OCI-LY3 (cell line): Measurements from ENCODE around the gene PIAS4.

Experiments
- H2AFZ ChIP-seq: fragments of 200-600, 300-600 bp; shearing (Covaris generic); 2 replicates; pipeline ENCODE4 v1.6.0; 2014; ENCODE audit warnings: antibody characterized with exemption, low read depth, low read length
- H3K27ac ChIP-seq: fragments of 200-600, 300-600 bp; sonication (generic); 2 replicates; pipeline ENCODE4 v1.5.1; 2014; ENCODE audit warnings: mild to moderate bottlenecking, low read length, moderate library complexity, mixed read lengths
- H3K27me3 ChIP-seq: fragments of 200-600, 300-600 bp; sonication (generic); 2 replicates; pipeline ENCODE4 v1.6.1; 2014; ENCODE audit warnings: low read depth, low read length, mixed read lengths
- H3K36me3 ChIP-seq: fragments of 200-600, 300-600 bp; sonication (generic); replicated peaks from 2 replicates; pipeline ENCODE3; 2014; ENCODE audit warnings: low read depth, low read length, mixed read lengths
- H3K4me1 ChIP-seq: fragments of 300-600, 200-600 bp; sonication (generic); 2 replicates; pipeline ENCODE4 v1.6.1; 2014; ENCODE audit warnings: low read length, mixed read lengths
- H3K4me2 ChIP-seq: fragments of 200-600, 300-600 bp; sonication (generic); 2 replicates; pipeline ENCODE4 v1.6.1; 2014; ENCODE audit warnings: low read length, mixed read lengths
- H3K4me3 ChIP-seq: fragments of 300-600, 200-600 bp; sonication (generic); 2 replicates; pipeline ENCODE4 v1.5.1; 2014; ENCODE audit warnings: antibody characterized with exemption, mild to moderate bottlenecking, low read length, moderate library complexity
- H3K79me2 ChIP-seq: fragments of 300-600, 200-600 bp; shearing (Covaris generic); 2 replicates; pipeline ENCODE4 v1.6.1; 2014; ENCODE audit warnings: mild to moderate bottlenecking, low read length, mixed read lengths
- H3K9ac ChIP-seq: fragments of 300-600, 200-600 bp; shearing (Covaris generic); 2 replicates; pipeline ENCODE4 v1.6.0; 2014; ENCODE audit warnings: mild to moderate bottlenecking, low read length, moderate library complexity
- H3K9me3 ChIP-seq: fragments of 200-600, 300-600 bp; shearing (Covaris generic); 2 replicates; pipeline ENCODE4 v1.6.1; 2014; ENCODE audit warnings: low read length, mixed read lengths; ENCODE audit not compliant: insufficient read depth
- H4K20me1 ChIP-seq: fragments of 200-600, 300-600 bp; sonication (generic); 2 replicates; pipeline ENCODE4 v1.6.1; 2016; ENCODE audit warnings: low read length, mixed read lengths; ENCODE audit not compliant: insufficient read depth
- CTCF ChIP-seq: fragments of 200-600, 300-600 bp; sonication (generic); IDR thresholded peaks from 2 replicates; pipeline ENCODE4 v1.5.1; 2014; ENCODE audit warnings: antibody characterized with exemption, low read length, low read depth
- EZH2phosphoT487 ChIP-seq: fragments of 200-600 bp; shearing (Covaris generic); IDR thresholded peaks from 2 replicates; pipeline ENCODE4 v1.6.1; 2018; ENCODE audit warnings: antibody characterized with exemption, mixed run types, low read depth

Gene PIAS4

GRCh38 chr19:4082172-4082571 lies 74.6 kb downstream of the PIAS4 start:
- Histone ChIP-seq H4K20me1 (no peaks in the 10 kb centered on the region), H3K4me2 (no peak overlapping the region), H3K4me1 (peaks cover 12% of the 10 kb centered on the region), H3K4me3 (no peak overlapping the region), H3K36me3 (no peaks in the 10 kb centered on the region), H3K9me3 (no peaks in the 10 kb centered on the region), H3K27me3 (no peaks in the 10 kb centered on the region), H3K9ac (no peak overlapping the region), H3K79me2 (no peaks in the 10 kb centered on the region), H3K27ac (no peak overlapping the region), H2AFZ (no peak overlapping the region)
- TF ChIP-seq EZH2phosphoT487 (no peak), CTCF (no peak)

GRCh38 chr19:4083677-4084546 lies 76.4 kb downstream of the PIAS4 start:
- no peaks in the 10 kb centered on the region for H4K20me1 ChIP-seq
- no peaks in the 10 kb centered on the region for H3K9me3 ChIP-seq
- no peak overlapping the region for H3K4me2 ChIP-seq
- no peaks in the 10 kb centered on the region for H3K27me3 ChIP-seq
- H3K36me3 ChIP-seq = no peaks in the 10 kb centered on the region
- no peak overlapping the region for H2AFZ ChIP-seq
- no peaks in the 10 kb centered on the region for H3K79me2 ChIP-seq
- H3K4me3 ChIP-seq = no peak overlapping the region
- no peak overlapping the region for H3K27ac ChIP-seq
- TF ChIP-seq EZH2phosphoT487 = no peak
- H3K4me1 ChIP-seq = no peaks in the 10 kb centered on the region
- no peak overlapping the region for H3K9ac ChIP-seq

DNA sequence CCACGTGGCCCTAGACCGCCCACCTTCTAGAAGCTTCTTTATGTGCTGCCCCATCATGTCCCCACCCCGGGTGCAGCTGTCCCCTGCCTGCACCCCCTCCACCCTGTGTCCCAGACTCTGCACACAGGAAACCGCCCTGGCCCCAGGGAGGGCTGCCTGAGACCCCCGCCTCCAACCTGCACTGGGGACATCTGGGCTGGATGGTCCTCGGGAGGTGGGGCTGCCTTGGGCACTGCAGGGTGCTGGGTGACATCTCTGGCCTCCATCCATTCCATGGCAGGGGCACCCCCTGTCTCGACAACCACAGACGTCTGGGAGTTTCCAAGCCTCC lies 77.0 kb downstream of the PIAS4 start:
- Histone ChIP-seq H3K4me3 (no peak overlapping the region), H4K20me1 (no peaks in the 10 kb centered on the region), H3K4me1 (no peaks in the 10 kb centered on the region), H3K36me3 (peaks cover 5% of the 10 kb centered on the region), H3K4me2 (no peak overlapping the region), H2AFZ (no peak overlapping the region), H3K9me3 (no peaks in the 10 kb centered on the region), H3K9ac (no peak overlapping the region), H3K27ac (no peak overlapping the region), H3K27me3 (no peaks in the 10 kb centered on the region), H3K79me2 (no peaks in the 10 kb centered on the region)
- TF ChIP-seq EZH2phosphoT487 (no peak), CTCF (no peak)

- Histone ChIP-seq H3K36me3 (peaks cover 7% of the 10 kb centered on the region), H3K9me3 (no peaks in the 10 kb centered on the region), H3K4me1 (no peaks in the 10 kb centered on the region), H3K4me2 (no peak overlapping the region), H3K4me3 (no peak overlapping the region), H3K79me2 (no peaks in the 10 kb centered on the region), H2AFZ (no peak overlapping the region), H3K9ac (no peak overlapping the region), H3K27me3 (no peaks in the 10 kb centered on the region), H4K20me1 (no peaks in the 10 kb centered on the region), H3K27ac (no peak overlapping the region)
- no peak for TF ChIP-seq CTCF
Measured at GRCh38 chr19:4086411-4086867, 78.9 kb downstream of the PIAS4 start.
